A673 (cell line): ENCODE data around the gene TMEM243.

Experiments
- EZH2 ChIP-seq: fragments of 200-600 bp; sonication (generic); IDR thresholded peaks from 2 replicates; pipeline ENCODE4 v1.6.1; 2017; ENCODE audit warnings: borderline replicate concordance, low read depth, mild to moderate bottlenecking, mixed read lengths, antibody characterized with exemption, low read length; ENCODE audit not compliant: poor library complexity, severe bottlenecking
- TF ChIP-seq, protein P1 (sequence below): fragments of 300-800, 200-600 bp; sonication (generic); conservative IDR thresholded peaks from 2 replicates; pipeline ENCODE4 v1.5.1; 2017; ENCODE audit warnings: low read depth, mild to moderate bottlenecking, antibody characterized with exemption, low read length, moderate library complexity, mixed read lengths

DNA sequence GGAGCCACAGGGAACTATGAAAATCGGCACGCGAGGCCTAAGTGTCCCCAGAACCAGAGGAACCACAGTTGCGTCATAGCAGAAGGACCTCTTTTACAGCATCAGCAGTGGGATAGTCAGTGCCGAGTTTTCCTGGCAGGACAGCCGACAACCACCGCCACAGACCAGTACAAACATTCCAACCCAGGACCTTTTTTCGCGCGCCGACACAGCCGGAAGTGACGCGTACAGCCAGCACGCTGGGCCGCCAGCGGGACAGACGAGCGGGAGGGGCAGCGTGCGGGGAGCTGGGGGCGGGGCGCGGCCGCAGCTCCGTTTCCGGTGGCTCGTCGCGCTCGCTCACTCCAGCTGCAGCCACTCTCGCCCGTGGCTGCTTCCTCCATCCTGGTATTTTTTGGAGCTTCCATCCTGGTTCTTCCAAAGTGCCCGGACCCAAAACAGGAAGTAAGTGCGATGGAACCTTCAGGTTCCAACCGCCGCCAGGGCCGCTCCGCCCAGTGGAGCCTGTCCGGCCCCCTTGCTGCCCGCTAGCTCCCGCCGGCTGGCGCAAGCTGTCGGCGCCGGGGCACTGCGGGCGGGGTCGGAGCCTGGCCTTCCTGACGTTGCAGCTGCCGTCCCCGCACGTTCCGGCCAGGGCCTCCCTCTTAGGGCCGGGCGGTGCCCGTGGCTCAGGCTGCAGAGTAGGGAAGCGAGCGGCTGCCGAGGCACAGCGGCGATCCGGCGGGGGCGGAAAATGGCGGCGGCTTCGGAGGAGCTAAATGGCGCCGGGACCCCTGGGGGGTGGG lies 67.2 kb downstream of the TMEM243 start, which contains the start of gene DMTF1:
- TF ChIP-seq, protein P1, sequence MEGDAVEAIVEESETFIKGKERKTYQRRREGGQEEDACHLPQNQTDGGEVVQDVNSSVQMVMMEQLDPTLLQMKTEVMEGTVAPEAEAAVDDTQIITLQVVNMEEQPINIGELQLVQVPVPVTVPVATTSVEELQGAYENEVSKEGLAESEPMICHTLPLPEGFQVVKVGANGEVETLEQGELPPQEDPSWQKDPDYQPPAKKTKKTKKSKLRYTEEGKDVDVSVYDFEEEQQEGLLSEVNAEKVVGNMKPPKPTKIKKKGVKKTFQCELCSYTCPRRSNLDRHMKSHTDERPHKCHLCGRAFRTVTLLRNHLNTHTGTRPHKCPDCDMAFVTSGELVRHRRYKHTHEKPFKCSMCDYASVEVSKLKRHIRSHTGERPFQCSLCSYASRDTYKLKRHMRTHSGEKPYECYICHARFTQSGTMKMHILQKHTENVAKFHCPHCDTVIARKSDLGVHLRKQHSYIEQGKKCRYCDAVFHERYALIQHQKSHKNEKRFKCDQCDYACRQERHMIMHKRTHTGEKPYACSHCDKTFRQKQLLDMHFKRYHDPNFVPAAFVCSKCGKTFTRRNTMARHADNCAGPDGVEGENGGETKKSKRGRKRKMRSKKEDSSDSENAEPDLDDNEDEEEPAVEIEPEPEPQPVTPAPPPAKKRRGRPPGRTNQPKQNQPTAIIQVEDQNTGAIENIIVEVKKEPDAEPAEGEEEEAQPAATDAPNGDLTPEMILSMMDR: no peak
- TF ChIP-seq EZH2: no peak
